Mesenteric fat pad (tissue), 1 donor: ENCODE measurements around the gene CDY2A. TPM values are rescaled to one million over a fixed set of nuclear protein-coding genes. Genes with fewer than 3 reads are reported as not detected.
"Not testable (repeated sequence)": the region's sequence is repeated elsewhere in the genome, so short reads cannot be mapped to it uniquely, and the experiment has no call there.

Experiments used
- DNase-seq: peaks from one replicate; pipeline ENCODE4 v3.0.0-alpha.2; 2020; ENCODE audit warnings: low spot score
- long read RNA-seq: library from polyadenylated mRNA; unstranded; transcript quantifications from one replicate; pipeline ENCODE4 v2.0.0, GENCODE V29; 2020
- total RNA-seq: library from RNA; stranded (reverse); fragmentation: NEBNext Ultra II Directional; extraction: Animal tissue kit (Norgen Biotek cat#: 25700); gene quantifications from one replicate; pipeline ENCODE4 v1.2.1, GENCODE V29; 2021
- donor health status: DM: yes; HTN: yes; CAD: no.

The CDY2A gene, protein sequence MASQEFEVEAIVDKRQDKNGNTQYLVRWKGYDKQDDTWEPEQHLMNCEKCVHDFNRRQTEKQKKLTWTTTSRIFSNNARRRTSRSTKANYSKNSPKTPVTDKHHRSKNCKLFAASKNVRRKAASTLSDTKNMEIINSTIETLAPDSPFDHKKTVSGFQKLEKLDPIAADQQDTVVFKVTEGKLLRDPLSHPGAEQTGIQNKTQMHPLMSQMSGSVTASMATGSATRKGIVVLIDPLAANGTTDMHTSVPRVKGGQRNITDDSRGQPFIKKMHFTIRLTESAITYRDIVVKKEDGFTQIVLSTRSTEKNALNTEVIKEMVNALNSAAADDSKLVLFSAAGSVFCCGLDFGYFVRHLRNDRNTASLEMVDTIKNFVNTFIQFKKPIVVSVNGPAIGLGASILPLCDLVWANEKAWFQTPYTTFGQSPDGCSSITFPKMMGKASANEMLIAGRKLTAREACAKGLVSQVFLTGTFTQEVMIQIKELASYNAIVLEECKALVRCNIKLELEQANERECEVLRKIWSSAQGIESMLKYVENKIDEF
- not detected for total RNA-seq
- long read RNA-seq = 0 reads

GRCh38 chrY:18025487-18025886 lies at the start of gene CDY2A:
CDY2A (plus strand) TSS chrY:18025787; CDS start chrY:18026115, 328 bp downstream.
- not testable (repeated sequence) for DNase-seq

- DNase-seq = not testable (repeated sequence)
These were observed 28.0 kb upstream of the CDY2A start for GRCh38 chrY:17997586-17997985.

DNA sequence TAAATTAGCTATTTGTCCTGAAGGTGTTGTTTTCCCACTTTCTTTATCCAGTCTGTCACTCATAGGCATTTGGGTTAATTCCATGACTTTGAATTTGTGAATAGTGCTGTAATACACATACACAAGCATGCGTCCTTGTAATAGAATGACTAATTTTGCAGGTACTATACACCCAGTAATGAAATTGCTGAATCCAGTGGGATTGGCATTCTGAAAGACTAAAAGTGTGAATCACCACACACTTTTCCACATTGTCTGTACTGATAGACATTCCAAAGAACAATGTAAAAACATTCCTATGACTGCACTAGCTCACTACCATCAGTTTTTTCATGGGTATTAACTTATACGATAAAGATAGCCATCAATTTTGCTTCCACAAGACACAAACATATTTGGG lies 27.3 kb upstream of the CDY2A start:
- not testable (repeated sequence) for DNase-seq

DNA sequence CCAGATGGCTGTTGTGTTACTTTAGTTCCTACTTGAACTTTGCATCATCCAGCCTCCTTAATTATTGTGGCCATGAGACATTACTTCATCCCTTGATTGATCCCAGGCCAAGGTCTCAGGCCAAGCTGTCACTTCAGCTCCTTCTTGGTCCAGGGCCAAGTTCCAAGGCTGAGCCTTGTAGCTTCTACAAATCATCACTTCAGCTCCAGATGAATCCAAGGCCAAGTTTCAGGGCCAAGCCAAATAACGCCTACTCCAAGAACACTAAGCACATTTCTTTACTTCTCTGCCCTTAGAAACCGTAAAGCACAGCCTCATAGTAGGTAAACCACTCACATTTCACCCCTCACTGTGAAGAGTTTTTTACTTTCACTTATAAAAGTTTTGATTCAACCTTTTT lies 1.7 kb upstream of the CDY2A start:
- not testable (repeated sequence) for DNase-seq

- DNase-seq = not testable (repeated sequence)
These were observed 3.3 kb downstream of the CDY2A start for GRCh38 chrY:18028845-18029244.

DNA sequence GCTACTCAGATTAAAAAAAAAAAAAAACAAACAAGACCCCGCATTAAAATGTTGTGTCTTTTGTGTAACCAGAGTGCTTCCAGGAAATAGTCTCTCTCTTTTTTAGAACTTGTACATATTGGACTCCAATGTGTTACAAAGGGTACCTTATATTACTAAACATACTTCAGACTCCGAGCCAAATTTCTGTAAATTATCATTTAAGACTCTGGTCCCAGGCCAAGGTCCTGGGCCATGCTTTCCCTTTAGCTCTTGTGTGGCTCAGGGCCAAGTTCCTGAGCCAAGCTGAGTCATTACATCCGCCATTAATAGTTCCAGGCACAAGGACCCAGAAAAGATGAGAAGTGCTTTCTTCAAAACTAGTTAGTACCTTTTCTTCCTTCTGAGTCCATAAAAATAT lies 4.6 kb downstream of the CDY2A start:
- not testable (repeated sequence) for DNase-seq

DNA sequence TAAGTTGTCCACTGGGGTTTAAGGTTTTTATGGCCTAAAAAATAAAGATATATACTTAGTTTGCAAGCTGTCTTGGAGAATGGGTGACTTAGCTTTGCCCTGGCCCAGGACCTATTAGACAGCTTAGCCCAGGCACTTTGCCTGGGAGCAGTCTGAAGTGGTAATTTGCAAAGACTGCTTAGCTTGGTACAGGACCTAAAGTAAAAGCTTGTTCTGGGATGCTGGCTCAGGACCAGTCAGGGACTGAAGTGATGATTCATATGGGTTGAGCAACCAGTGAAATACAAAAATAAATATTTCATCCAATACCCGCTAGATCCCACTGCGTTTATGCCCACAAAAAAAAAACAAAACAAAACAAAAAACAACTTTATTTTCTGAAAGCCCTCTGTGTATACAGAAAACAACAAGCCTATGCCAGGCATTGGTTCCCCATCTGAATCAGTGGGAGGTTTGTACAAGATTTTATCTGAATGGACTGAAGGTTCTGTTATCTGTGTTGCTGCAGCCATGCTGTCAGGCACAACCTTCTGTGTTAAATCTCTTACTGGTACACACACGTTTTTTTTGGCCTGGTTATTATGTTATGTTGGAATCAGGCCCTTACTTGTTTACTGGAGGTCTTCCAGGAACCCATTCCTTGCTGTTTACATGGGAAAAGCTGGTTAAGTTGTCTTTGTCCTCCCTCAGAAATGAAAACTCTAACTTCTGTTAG lies 8.7 kb downstream of the CDY2A start:
- not testable (repeated sequence) for DNase-seq

- DNase-seq = not testable (repeated sequence)
These were observed 9.3 kb downstream of the CDY2A start for GRCh38 chrY:18034864-18035263.

DNA sequence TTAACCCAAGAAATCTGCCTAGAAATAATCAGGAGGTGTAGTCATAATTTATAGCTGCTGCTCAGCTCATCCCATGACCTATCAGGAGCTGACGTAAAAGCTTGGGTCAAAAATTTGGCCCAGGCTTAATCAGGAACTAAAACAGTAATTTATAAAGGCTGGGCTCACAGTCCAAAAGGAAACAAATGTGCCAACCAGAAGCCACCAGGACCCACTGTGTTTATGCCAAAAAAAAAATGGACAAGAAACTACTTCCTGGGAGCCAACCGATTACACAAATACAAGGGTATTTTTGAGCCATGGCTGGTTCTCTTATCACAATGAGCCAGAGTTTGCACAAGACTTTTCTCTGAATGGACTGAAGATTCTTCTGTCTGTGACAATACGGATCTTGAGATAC lies 19.4 kb downstream of the CDY2A start:
- not testable (repeated sequence) for DNase-seq

GRCh38 chrY:18048149-18049040 lies 22.8 kb downstream of the CDY2A start:
- not testable (repeated sequence) for DNase-seq

- DNase-seq = not testable (repeated sequence)
These were observed 23.5 kb downstream of the CDY2A start for GRCh38 chrY:18049061-18049460.

- not testable (repeated sequence) for DNase-seq
These were observed 30.9 kb downstream of the CDY2A start for GRCh38 chrY:18056473-18056872.

DNA sequence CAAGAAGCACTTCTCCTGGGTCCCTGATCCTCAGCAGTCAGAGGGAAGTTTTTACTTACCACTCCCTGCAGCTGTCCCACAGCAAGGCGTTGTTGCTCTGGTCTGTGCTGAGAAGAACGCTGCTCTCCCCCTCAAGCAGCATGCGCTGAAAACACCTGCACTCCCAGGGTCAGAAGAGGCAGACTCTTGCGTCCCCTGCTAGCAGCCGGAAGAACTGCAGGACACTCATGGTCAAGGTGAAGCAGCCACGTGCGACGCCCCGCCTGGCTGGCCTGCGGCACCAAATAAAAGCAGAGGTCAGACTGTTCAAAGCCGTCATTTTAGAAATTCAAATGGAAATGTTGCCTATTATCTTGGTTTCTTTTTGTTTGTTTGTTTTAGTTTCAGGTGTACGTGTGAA lies 47.9 kb downstream of the CDY2A start:
- not testable (repeated sequence) for DNase-seq

Other genes starting within 250 kb of the CDY2A start
- gene CDY2B, start 145.6 kb upstream of the CDY2A start, total RNA-seq = not detected